NT2/D1 (cell line): ENCODE measurements around the gene HPCAL4.

Source experiments
- SUZ12 ChIP-seq: IDR thresholded peaks from 2 replicates; pipeline ENCODE4 v1.6.1; 2011; ENCODE audit not compliant: insufficient read length, insufficient read depth; ENCODE audit errors: extremely low read depth
- YY1 ChIP-seq: IDR thresholded peaks from 2 replicates; pipeline ENCODE4 v1.6.1; 2011; ENCODE audit not compliant: insufficient read length, insufficient read depth
- ZNF274 ChIP-seq: IDR thresholded peaks from 2 replicates; pipeline ENCODE4 v1.6.1; 2011; ENCODE audit warnings: mild to moderate bottlenecking, low read depth, low read length

DNA sequence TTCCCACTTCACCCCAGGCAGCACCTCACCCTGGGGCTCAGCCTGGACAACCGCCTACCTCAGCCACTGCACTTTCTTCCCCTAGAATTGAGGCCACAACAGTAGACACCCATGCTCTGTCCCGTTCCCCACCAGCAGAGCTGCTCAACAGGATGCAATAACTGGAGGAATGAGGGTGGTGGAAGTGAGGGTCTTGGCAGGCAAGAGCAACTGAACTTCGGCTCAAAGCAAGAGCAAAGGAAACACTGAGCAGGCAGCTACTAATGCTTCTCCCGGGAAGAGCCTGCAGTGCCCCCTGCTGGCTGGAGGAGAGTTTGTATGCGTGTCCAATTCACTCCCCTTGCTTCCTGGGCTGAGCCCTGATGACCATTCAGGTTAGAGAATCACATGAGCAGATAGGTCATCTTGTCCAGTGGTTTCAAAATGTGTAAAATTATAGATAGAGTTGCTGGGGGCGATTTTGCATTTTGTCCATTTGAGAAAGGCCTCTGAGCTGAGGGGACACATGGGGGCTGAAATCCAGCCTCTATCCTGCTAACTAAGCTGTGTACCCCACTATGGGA is 33.2 kb downstream of the HPCAL4 start:
- TF ChIP-seq SUZ12 (no peak), YY1 (no peak), ZNF274 (no peak)
